Measurements from ENCODE around the gene MYL4.

DNA sequence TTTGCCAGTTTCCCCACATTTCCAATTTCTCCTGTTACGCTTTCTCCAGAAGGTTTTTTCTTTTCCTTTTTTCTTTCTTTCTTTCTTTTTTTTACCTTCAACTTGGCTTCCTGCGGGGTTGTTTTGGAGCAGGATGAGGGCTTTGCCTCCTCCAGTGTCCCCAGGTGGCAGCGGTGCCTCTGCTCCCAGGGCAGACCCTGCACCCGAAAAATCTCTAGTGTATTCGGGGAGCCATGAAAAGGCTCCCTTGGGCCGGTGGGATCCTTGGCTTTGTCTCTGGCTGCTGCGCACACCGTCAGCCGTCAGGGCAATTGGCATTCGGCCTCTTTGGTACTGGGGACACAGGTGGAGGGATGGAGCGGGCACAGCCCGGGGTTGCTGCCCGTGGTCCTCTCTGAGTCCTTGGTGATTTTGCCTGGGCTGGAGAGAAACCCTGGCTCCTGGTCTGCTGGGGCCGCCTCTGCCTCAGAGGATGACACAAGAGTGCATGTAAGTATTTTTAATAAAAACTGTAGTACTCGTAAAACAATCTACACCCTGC is 45.3 kb downstream of the MYL4 start:
- TF ChIP-seq, protein P1, sequence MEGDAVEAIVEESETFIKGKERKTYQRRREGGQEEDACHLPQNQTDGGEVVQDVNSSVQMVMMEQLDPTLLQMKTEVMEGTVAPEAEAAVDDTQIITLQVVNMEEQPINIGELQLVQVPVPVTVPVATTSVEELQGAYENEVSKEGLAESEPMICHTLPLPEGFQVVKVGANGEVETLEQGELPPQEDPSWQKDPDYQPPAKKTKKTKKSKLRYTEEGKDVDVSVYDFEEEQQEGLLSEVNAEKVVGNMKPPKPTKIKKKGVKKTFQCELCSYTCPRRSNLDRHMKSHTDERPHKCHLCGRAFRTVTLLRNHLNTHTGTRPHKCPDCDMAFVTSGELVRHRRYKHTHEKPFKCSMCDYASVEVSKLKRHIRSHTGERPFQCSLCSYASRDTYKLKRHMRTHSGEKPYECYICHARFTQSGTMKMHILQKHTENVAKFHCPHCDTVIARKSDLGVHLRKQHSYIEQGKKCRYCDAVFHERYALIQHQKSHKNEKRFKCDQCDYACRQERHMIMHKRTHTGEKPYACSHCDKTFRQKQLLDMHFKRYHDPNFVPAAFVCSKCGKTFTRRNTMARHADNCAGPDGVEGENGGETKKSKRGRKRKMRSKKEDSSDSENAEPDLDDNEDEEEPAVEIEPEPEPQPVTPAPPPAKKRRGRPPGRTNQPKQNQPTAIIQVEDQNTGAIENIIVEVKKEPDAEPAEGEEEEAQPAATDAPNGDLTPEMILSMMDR (IDR thresholded peaks at IDR 0.05) = no peak
- TF ChIP-seq POLR2A (IDR thresholded peaks at IDR 0.05) = no peak

Measured in uterus (tissue), 2 donors.